Peyer's patch (tissue), 4 donors: Measurements from ENCODE around the gene KHDC4. TPM values are rescaled to one million over a fixed set of nuclear protein-coding genes. Genes with fewer than 3 reads are reported as not detected.

Source experiments
- DNase-seq, 3 donors: peaks; one replicate each; pipeline ENCODE4 v3.0.0-alpha.2; 2017 to 2019
- H3K27ac ChIP-seq, 4 donors: fragments of 200-600 bp; sonication (generic); one replicate each; pipeline ENCODE4 v1.5.1; 2016 to 2019
- H3K27me3 ChIP-seq, 2 donors: fragments of 200-600 bp; sonication (generic); one replicate each; pipeline ENCODE4 v1.5.1; 2019
- H3K36me3 ChIP-seq, 3 donors: fragments of 200-600 bp; sonication (generic); one replicate each; pipeline ENCODE4 v1.5.1; 2016 to 2019
- H3K4me1 ChIP-seq, 4 donors: fragments of 200-600 bp; sonication (generic); one replicate each; pipeline ENCODE4 v1.5.1; 2016 to 2019
- H3K4me3 ChIP-seq, 4 donors: fragments of 200-600 bp; sonication (generic); 1 replicate in 3 of 4; 2 replicates in 1 of 4; pipeline ENCODE4 v1.5.1; 2016 to 2019; ENCODE audit warnings: mild to moderate bottlenecking in 1 of 4
- H3K9me3 ChIP-seq, 4 donors: fragments of 200-600 bp; sonication (generic); one replicate each; pipeline ENCODE4 v1.5.1; 2016 to 2019; ENCODE audit warnings: mild to moderate bottlenecking in 1 of 4
- POLR2A ChIP-seq, 2 donors: fragments of 450-650 bp; IDR thresholded peaks; one replicate each; pipeline ENCODE4 v1.5.1; 2017; ENCODE audit warnings: antibody characterized with exemption in 2 of 2, mild to moderate bottlenecking in 2 of 2, moderate library complexity in 2 of 2
- total RNA-seq, 4 donors: library from RNA; depleted of rRNA; stranded (reverse); fragments of >200 nt; gene quantifications; one replicate each; pipeline ENCODE4 v1.1.0, GENCODE V29; 2016
- TF ChIP-seq, protein P1 (sequence below), 6 experiments: fragments of 450-650 bp in 4 of 6; fragments of 200-600 bp in 2 of 6; sonication (generic) in 1 of 6; IDR thresholded peaks; one replicate each; pipeline ENCODE4 v1.5.1; 2017 to 2019; ENCODE audit warnings: antibody characterized with exemption in 6 of 6, mild to moderate bottlenecking in 3 of 6, moderate library complexity in 1 of 6

Gene KHDC4
- total RNA-seq, 4 donors from 2014 or later, result 71.5 to 146 (median 96.4) TPM

DNA sequence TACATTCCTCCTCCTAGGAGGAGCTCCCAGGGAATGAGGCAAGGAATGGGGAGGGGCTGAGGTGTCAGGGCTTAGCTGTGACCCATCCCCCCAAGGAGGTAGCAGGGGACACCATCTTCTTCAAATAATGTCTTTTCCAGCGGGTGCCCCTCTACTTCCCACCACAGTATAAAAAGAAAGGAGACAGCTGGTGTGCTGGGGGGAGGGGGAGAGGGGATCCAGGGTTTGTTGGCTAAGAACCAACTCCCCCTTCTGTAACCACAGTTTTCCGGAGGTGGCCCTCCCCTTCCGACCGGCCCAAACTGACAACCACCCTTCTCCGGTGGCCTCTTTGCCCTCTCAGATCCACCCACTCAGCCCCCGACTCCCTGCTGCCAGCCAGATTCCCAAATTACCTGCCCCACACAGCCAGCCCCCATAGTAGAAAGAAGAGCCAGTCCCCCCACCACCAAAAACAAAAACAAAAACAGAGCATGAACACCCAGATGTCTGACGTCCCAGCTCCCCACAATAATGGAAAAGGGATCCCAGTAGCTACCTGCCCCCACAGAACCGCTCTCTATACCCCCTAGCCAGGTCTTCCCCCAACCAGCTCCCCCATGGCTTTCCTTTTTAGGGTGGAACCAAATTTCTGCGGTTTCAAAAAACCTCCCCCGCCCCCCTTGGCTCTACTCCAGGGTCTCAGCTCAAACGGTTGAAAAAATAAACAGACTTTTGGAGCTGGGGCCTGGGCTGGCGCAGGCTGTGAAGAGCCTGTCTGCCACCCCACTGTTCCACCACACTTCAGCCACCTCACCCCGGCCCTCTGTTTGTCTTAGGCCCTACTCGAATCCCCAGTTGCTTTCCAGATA, 42.1 kb upstream of the KHDC4 start:
- H3K4me3 ChIP-seq, result peak overlapping the region; percentile 77 to 99 (median 94)
- H3K36me3 ChIP-seq, result no peaks in the 10 kb centered on the region
- peaks cover 5 to 85% (median 40%) of the 10 kb centered on the region in 4 donors for H3K4me1 ChIP-seq
- peak in 2 of 3 donors; percentile 75 to 85 for DNase-seq
- peak overlapping the region; percentile 90 to 99 (median 97) for H3K27ac ChIP-seq
- TF ChIP-seq POLR2A (IDR thresholded peaks at IDR 0.05), result no peak
- TF ChIP-seq, protein P1, sequence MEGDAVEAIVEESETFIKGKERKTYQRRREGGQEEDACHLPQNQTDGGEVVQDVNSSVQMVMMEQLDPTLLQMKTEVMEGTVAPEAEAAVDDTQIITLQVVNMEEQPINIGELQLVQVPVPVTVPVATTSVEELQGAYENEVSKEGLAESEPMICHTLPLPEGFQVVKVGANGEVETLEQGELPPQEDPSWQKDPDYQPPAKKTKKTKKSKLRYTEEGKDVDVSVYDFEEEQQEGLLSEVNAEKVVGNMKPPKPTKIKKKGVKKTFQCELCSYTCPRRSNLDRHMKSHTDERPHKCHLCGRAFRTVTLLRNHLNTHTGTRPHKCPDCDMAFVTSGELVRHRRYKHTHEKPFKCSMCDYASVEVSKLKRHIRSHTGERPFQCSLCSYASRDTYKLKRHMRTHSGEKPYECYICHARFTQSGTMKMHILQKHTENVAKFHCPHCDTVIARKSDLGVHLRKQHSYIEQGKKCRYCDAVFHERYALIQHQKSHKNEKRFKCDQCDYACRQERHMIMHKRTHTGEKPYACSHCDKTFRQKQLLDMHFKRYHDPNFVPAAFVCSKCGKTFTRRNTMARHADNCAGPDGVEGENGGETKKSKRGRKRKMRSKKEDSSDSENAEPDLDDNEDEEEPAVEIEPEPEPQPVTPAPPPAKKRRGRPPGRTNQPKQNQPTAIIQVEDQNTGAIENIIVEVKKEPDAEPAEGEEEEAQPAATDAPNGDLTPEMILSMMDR (IDR thresholded peaks at IDR 0.05), result no peak
- no peaks in the 10 kb centered on the region for H3K27me3 ChIP-seq
- no peaks in the 10 kb centered on the region for H3K9me3 ChIP-seq

DNA sequence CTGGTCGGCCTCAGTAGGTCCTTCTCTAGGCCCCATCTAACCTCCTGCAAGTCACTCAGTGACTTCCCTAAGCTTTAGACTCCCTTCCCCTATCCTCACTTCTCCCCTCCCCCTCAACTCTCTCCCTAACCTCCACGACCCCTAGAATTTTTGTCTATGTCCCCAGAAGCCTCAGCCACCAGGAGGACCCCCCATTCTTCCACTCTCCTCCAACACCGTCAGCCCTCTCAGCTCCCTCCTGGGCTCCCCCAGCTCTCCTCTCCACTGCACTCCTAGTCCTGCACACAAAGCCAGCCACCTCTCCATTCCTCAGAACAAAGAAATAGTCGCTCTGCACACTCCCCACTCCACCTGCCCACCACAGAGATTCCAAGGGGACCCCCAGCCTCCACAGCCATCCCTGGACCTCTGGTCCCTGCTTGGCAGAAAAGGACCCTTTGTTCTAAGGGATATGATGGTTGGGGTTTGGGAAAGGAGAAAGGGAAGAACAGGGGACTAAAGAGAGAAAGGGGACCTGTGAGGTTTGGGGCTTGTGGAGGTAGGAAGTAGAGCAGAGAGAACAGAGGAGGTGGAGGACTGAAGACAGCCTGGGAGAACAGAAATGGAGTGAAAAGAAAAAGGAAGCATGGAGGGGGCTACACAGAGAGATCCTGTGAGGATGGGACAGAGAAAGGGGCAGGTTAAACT, 41.3 kb upstream of the KHDC4 start:
- DNase-seq, result no peak
- Histone ChIP-seq H3K4me1 (peaks cover 5 to 84% (median 39%) of the 10 kb centered on the region in 4 donors), H3K4me3 (peak overlapping the region; percentile 77 to 99 (median 94))

DNA sequence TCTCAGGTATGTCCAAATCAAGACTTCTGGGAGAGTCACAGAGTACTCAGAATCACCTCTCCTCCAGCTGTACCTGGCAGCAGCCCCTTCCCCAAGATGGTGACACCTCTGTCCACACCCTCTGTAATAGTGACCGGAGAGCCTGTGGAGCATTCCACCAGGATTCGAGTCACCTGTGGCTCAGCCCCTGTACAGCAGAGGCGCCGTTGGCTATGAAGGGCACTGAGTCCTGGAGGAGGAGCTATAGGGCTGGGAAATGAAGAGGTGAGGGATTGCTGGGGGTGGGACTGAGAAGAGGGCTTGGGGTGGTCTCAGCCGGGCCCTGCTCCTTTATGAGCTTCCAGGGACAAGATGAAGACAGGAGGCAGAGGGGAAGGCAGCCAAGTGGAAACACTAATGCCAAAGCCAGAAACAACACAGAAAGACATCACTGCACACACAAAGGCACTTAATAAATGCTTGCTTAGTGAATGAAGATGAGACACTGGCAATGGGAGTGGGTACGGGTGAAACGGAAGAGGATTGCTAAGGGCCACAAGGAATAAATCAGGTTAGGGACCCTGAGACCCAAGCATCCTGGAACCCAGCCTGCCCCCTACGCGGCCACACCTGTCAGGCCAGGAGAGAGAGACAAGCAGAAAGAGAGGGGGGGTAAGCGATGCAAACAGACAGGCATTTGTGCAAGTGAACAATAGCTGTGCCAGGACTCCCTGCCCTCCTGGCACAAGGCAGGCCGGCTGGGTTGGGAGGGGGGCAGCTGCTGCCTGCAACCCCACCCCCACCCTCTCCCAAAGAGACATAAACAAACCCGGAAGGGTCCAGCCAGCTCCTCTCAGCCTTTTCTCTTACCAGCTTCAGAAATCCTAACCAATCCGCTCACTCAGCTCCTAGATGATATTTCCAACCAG, 40.2 kb upstream of the KHDC4 start:
- no peak for TF ChIP-seq POLR2A (IDR thresholded peaks at IDR 0.05)
- TF ChIP-seq, protein P1 (IDR thresholded peaks at IDR 0.05), result no peak
- no peak for DNase-seq
- Histone ChIP-seq H3K27ac (peak overlapping the region; percentile 23 to 99 (median 94)), H3K27me3 (no peaks in the 10 kb centered on the region), H3K36me3 (peaks cover 0 to 7% (median 0%) of the 10 kb centered on the region in 3 donors), H3K4me3 (peak overlapping the region; percentile 2 to 99 (median 84)), H3K4me1 (peaks cover 0 to 84% (median 37%) of the 10 kb centered on the region in 4 donors), H3K9me3 (no peaks in the 10 kb centered on the region)

More for the DNA sequence above, 41.3 kb upstream of the KHDC4 start:
- Histone ChIP-seq H3K36me3 (no peaks in the 10 kb centered on the region), H3K27me3 (no peaks in the 10 kb centered on the region), H3K27ac (peak overlapping the region; percentile 90 to 99 (median 97)), H3K9me3 (no peaks in the 10 kb centered on the region)
- no peak for TF ChIP-seq POLR2A (IDR thresholded peaks at IDR 0.05)
- TF ChIP-seq, protein P1 (IDR thresholded peaks at IDR 0.05), result no peak

DNA sequence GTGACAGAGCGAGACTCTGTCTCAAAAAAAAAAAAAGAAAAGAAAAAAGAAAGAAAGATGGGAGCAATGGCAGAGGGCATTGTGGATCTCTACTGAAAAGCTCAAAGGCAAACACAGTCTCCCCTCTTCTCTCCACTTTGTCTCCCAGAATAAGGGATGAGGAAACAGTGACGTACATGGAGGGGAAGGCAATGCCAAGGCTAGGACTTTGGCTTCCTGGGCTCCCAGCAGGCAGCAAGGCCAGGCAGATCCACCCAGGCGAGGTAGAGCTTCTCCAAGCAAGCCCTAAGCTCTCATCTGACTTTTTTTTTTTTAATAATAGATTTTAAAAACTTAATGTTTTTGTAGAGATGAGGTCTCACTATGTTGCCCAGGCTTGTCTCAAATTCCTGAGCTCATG, 39.5 kb upstream of the KHDC4 start:
- Histone ChIP-seq H3K4me3 (no peak overlapping the region), H3K9me3 (no peaks in the 10 kb centered on the region), H3K4me1 (peaks cover 0 to 84% (median 41%) of the 10 kb centered on the region in 4 donors), H3K27me3 (no peaks in the 10 kb centered on the region), H3K27ac (peak overlapping the region; percentile 0 to 99 (median 94)), H3K36me3 (peaks cover 0 to 14% (median 0%) of the 10 kb centered on the region in 3 donors)
- DNase-seq, result no peak
- TF ChIP-seq, protein P1 (IDR thresholded peaks at IDR 0.05), result no peak
- no peak for TF ChIP-seq POLR2A (IDR thresholded peaks at IDR 0.05)
